Neural cell (in vitro differentiated cells): ENCODE results near the gene ARMCX6.
"Not testable (repeated sequence)": the region's sequence is repeated elsewhere in the genome, so short reads cannot be mapped to it uniquely, and the experiment has no call there.

Experiments
- EP300 ChIP-seq: fragments of 450-650 bp; conservative IDR thresholded peaks from 2 replicates; pipeline ENCODE4 v1.6.1; 2014; ENCODE audit warnings: antibody characterized with exemption, mild to moderate bottlenecking, moderate library complexity; ENCODE audit not compliant: poor library complexity, severe bottlenecking
- EZH2 ChIP-seq: fragments of 200-600, 300-800 bp; shearing (Covaris generic), sonication (generic); IDR thresholded peaks from 2 replicates; pipeline ENCODE4 v1.6.1; 2014; ENCODE audit warnings: antibody characterized with exemption, low read length, borderline replicate concordance, mild to moderate bottlenecking; ENCODE audit not compliant: insufficient read depth, poor library complexity, severe bottlenecking
- MXI1 ChIP-seq: fragments of 450-650 bp; conservative IDR thresholded peaks from 2 replicates; pipeline ENCODE4 v1.6.1; 2014; ENCODE audit warnings: antibody characterized with exemption, mild to moderate bottlenecking; ENCODE audit not compliant: poor library complexity, severe bottlenecking
- POLR2AphosphoS5 ChIP-seq: IDR thresholded peaks from 2 replicates; pipeline ENCODE4 v1.6.1; 2012
- RAD21 ChIP-seq: fragments of 450-650 bp; conservative IDR thresholded peaks from 2 replicates; pipeline ENCODE4 v1.6.1; 2014; ENCODE audit warnings: antibody characterized with exemption, mild to moderate bottlenecking, moderate library complexity
- SMC3 ChIP-seq: fragments of 450-650 bp; conservative IDR thresholded peaks from 2 replicates; pipeline ENCODE4 v1.6.1; 2014; ENCODE audit warnings: antibody characterized with exemption, mild to moderate bottlenecking, moderate library complexity; ENCODE audit not compliant: poor library complexity
- TAF1 ChIP-seq: IDR thresholded peaks from 2 replicates; pipeline ENCODE4 v1.6.1; 2012; ENCODE audit warnings: low read depth
- TF ChIP-seq, protein P1 (sequence below): fragments of 450-650 bp; IDR thresholded peaks from 2 replicates; pipeline ENCODE4 v1.5.1; 2014; ENCODE audit warnings: antibody characterized with exemption, mild to moderate bottlenecking, moderate library complexity; ENCODE audit not compliant: poor library complexity, severe bottlenecking
- TF ChIP-seq, protein P2 (sequence below): IDR thresholded peaks from 2 replicates; pipeline ENCODE4 v1.6.1; 2012; ENCODE audit warnings: borderline replicate concordance

GRCh38 chrX:101647716-101648115 is 29.9 kb upstream of the ARMCX6 start:
- TF ChIP-seq, protein P1, sequence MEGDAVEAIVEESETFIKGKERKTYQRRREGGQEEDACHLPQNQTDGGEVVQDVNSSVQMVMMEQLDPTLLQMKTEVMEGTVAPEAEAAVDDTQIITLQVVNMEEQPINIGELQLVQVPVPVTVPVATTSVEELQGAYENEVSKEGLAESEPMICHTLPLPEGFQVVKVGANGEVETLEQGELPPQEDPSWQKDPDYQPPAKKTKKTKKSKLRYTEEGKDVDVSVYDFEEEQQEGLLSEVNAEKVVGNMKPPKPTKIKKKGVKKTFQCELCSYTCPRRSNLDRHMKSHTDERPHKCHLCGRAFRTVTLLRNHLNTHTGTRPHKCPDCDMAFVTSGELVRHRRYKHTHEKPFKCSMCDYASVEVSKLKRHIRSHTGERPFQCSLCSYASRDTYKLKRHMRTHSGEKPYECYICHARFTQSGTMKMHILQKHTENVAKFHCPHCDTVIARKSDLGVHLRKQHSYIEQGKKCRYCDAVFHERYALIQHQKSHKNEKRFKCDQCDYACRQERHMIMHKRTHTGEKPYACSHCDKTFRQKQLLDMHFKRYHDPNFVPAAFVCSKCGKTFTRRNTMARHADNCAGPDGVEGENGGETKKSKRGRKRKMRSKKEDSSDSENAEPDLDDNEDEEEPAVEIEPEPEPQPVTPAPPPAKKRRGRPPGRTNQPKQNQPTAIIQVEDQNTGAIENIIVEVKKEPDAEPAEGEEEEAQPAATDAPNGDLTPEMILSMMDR, result not testable (repeated sequence)
- not testable (repeated sequence) for TF ChIP-seq POLR2AphosphoS5, EZH2, TAF1, RAD21, SMC3, EP300, MXI1
- TF ChIP-seq, protein P2, sequence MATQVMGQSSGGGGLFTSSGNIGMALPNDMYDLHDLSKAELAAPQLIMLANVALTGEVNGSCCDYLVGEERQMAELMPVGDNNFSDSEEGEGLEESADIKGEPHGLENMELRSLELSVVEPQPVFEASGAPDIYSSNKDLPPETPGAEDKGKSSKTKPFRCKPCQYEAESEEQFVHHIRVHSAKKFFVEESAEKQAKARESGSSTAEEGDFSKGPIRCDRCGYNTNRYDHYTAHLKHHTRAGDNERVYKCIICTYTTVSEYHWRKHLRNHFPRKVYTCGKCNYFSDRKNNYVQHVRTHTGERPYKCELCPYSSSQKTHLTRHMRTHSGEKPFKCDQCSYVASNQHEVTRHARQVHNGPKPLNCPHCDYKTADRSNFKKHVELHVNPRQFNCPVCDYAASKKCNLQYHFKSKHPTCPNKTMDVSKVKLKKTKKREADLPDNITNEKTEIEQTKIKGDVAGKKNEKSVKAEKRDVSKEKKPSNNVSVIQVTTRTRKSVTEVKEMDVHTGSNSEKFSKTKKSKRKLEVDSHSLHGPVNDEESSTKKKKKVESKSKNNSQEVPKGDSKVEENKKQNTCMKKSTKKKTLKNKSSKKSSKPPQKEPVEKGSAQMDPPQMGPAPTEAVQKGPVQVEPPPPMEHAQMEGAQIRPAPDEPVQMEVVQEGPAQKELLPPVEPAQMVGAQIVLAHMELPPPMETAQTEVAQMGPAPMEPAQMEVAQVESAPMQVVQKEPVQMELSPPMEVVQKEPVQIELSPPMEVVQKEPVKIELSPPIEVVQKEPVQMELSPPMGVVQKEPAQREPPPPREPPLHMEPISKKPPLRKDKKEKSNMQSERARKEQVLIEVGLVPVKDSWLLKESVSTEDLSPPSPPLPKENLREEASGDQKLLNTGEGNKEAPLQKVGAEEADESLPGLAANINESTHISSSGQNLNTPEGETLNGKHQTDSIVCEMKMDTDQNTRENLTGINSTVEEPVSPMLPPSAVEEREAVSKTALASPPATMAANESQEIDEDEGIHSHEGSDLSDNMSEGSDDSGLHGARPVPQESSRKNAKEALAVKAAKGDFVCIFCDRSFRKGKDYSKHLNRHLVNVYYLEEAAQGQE, result not testable (repeated sequence)
